Medulla oblongata (tissue), 1 donor: ENCODE measurements around the gene CD247.

Experiments used
- DNase-seq: peaks from one replicate; pipeline ENCODE4 v3.0.0-alpha.2; 2015; ENCODE audit errors: extremely low spot score

Gene CD247

GRCh38 chr1:167512046-167512654 is 6.2 kb downstream of the CD247 start:
- DNase-seq = no peak

- DNase-seq = no peak
Observed at GRCh38 chr1:167511374-167511986, 6.8 kb downstream of the CD247 start.

GRCh38 chr1:167510881-167511280 is 7.4 kb downstream of the CD247 start:
- DNase-seq = no peak

GRCh38 chr1:167510244-167510643 is 8.1 kb downstream of the CD247 start:
- no peak for DNase-seq

- DNase-seq = no peak
Observed at GRCh38 chr1:167509587-167509986, 8.7 kb downstream of the CD247 start.

- no peak for DNase-seq
Observed at GRCh38 chr1:167507719-167508118, 10.6 kb downstream of the CD247 start.

GRCh38 chr1:167504467-167504827 is 13.9 kb downstream of the CD247 start:
- DNase-seq = peak; percentile 36

GRCh38 chr1:167503626-167504466 is 14.5 kb downstream of the CD247 start:
- no peak for DNase-seq

- DNase-seq = no peak
Observed at GRCh38 chr1:167502719-167503462, 15.4 kb downstream of the CD247 start.

GRCh38 chr1:167502192-167502551 is 16.2 kb downstream of the CD247 start:
- DNase-seq = no peak

- DNase-seq = no peak
Observed at GRCh38 chr1:167501515-167502191, 16.7 kb downstream of the CD247 start.

- no peak for DNase-seq
Observed at GRCh38 chr1:167500283-167500860, 18.0 kb downstream of the CD247 start.

GRCh38 chr1:167499664-167500101 is 18.6 kb downstream of the CD247 start:
- DNase-seq = no peak

- DNase-seq = no peak
Observed at GRCh38 chr1:167499106-167499505, 19.2 kb downstream of the CD247 start.

- no peak for DNase-seq
Observed at GRCh38 chr1:167496797-167497619, 21.3 kb downstream of the CD247 start.

- DNase-seq = no peak
Observed at GRCh38 chr1:167493372-167493771, 25.0 kb downstream of the CD247 start.

GRCh38 chr1:167492481-167492910 is 25.8 kb downstream of the CD247 start:
- DNase-seq = no peak

GRCh38 chr1:167491586-167492461 is 26.5 kb downstream of the CD247 start:
- DNase-seq = no peak

GRCh38 chr1:167490765-167491164 is 27.6 kb downstream of the CD247 start:
- DNase-seq = no peak
